H1 (cell line): ENCODE data around the gene TP63. TPM values are rescaled to one million over a fixed set of nuclear protein-coding genes. Genes with fewer than 3 reads are reported as not detected.

Source experiments
- ATF2 ChIP-seq: IDR thresholded peaks from 2 replicates; pipeline ENCODE4 v1.6.1; 2012; ENCODE audit warnings: low read length, inconsistent platforms
- TAF1 ChIP-seq: IDR thresholded peaks from 2 replicates; pipeline ENCODE4 v1.6.1; 2011; ENCODE audit warnings: mild to moderate bottlenecking, low read depth, low read length
- TEAD4 ChIP-seq: IDR thresholded peaks from 2 replicates; pipeline ENCODE4 v1.6.1; 2012; ENCODE audit warnings: low read depth, low read length, inconsistent platforms, mixed read lengths
- polyA plus RNA-seq, 7 experiments: library from polyadenylated mRNA; depleted of rRNA in 3 of 7; stranded (reverse) in 5 of 7; unstranded in 2 of 7; fragments of >200 nt in 5 of 7; fragments of 200-250 nt in 2 of 7; gene quantifications; 1 replicate in 5 of 7; 2 replicates in 1 of 7; 4 replicates in 1 of 7; pipeline versions ENCODE4 v1.2.1 to v1.2.3, GENCODE V29; 2011 to 2013; ENCODE audit warnings: missing spikeins in 2 of 7, mixed read lengths in 2 of 7
- total RNA-seq: library from RNA; stranded (reverse); fragmentation: NEBNext Ultra II Directional; extraction: Animal tissue kit (Norgen Biotek cat#: 25700); gene quantifications from 2 replicates; pipeline ENCODE4 v1.2.1, GENCODE V29; 2021

The TP63 gene
- total and polyA plus RNA-seq, 2 of the 8 experiments (the other 6 are each of a cell fraction or from before 2014, with no cell fraction given) = not detected

DNA sequence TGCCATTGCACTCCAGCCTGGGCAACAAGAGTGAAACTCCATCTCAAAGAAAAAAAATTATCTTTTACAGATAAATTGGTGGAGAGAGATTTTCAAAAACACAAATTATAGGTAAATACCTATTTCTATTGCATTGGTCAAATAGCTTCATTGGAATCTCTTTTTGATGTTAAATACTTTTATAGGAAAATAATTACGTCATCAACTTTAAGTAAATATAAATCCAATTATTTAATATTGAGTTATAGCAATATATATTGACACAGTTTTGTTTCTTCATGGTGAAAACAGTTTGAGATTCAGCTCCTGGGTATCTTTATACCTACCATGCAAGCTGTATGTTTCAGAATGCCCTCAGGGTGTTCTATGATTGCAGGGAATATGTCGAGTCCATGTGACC, 172.1 kb downstream of the TP63 start (continued):
- TF ChIP-seq TAF1 (no peak), ATF2 (no peak), TEAD4 (no peak)
